NOMO-1 treated with DMSO at 0.1 percent for 48 hours (cell line): ENCODE data around the gene PRKAA1.

ENCODE experiments used
- DNase-seq: peaks from one replicate; lab custom pipeline; 2025; ENCODE audit not compliant: unreplicated experiment; lab: John Stamatoyannopoulos, UW

Gene PRKAA1

DNA sequence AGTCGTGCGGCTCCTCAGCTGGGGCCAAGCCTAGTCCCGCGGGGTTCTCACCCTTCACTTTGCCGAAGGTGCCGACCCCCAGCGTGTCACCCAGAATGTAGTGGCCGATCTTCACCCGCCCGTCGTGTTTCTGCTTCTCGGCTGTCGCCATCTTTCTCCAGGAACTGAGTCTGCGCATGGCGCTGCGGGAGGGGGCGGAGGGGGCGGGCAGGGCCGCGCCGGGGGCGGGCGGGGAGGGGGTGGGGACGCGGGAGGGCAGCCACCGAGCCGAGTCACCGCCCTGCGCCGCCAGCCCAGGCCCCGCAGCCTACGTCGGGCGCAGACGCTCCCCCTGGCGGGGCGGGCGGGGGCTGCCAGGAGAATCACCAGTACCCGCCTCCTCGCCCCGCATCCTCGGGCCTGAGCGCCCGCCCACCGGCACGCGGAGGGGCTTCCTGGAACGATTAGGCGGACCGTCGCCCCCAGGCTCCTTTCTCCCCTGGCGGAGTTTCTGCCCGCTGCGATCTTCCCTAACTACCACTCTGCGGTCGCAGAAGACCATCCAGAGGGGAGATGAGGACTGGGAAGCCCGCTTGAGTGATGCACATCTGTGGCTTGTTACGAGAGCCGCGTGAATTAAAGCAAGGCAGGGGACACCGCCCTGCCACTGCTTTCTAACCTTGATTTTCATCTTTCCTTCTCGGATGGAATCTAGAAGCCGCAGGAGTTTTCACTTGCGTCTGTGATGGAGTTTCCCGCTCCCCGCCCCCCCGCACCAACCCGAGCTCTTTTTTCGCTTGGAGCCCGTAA is at the start of gene PRKAA1:
TSS of gene PRKAA1 (minus strand) at position 363 of the 789 bp plus-strand sequence. CDS start at position 178, 185 bp downstream.
- peak; percentile 95 for DNase-seq

GRCh38 chr5:40847525-40847924 is 49.4 kb upstream of the PRKAA1 start:
- no peak for DNase-seq

- DNase-seq = no peak
Observed at GRCh38 chr5:40846371-40846770, 48.2 kb upstream of the PRKAA1 start.

DNA sequence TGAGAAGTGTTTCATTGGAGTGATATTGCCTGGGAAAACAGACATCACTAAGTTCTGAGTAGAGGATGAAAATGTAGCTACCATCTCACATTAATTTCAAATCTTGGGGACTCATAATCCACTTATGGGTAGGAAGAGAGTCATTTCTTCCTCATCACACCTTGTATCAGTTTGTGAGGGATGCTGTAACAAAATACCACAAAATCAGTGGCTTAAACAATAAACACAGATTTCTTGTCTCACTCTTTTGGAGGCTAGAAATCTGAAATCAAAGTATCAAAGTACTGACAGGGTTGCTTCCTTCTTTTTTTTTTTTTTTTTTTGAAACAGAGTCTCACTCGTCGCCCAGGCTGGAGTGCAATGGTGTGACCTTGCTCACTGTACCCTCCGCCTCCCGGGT is 46.4 kb upstream of the PRKAA1 start:
- no peak for DNase-seq

GRCh38 chr5:40842351-40842750 is 44.2 kb upstream of the PRKAA1 start:
- no peak for DNase-seq

GRCh38 chr5:40841068-40841805 is 43.1 kb upstream of the PRKAA1 start, which contains the start of gene CARD6:
TSS of gene CARD6 (plus strand) at chr5:40841367. CDS start at chr5:40841383, 16 bp downstream.
- DNase-seq = peak; percentile 87

- DNase-seq = no peak
Observed at GRCh38 chr5:40838086-40838485, 39.9 kb upstream of the PRKAA1 start.

- peak; percentile 100 for DNase-seq
Observed at GRCh38 chr5:40834849-40835787, 36.9 kb upstream of the PRKAA1 start, which contains the start of gene RPL37. TSS of gene RPL37 (minus strand) at chr5:40835222. CDS start at chr5:40835185, 37 bp downstream.

- DNase-seq = peak; percentile 59
Observed at GRCh38 chr5:40834391-40834848, 36.2 kb upstream of the PRKAA1 start.

DNA sequence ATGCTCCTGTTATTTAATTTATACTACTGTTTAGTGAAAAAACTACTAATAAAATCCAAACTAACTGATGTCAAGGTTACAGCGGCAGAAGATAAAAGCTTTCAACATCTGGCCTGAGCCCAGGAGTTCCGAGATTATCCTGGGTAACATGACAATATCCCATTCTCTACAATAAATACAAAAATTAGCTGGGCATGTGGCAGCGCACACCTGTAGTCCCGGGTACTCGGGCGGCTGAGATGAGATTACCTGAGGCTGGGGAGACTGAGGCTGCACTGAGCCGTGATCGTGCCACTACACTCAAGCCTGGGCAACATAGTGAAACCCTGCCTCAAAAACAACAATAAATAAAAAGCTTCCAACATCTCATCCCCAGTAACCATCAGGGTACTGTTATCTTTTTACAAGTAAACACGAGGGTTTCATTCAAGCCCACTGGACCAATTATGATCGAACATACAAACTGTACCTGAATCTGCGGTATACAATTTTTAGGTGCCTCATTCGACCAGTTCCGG is 35.6 kb upstream of the PRKAA1 start:
- no peak for DNase-seq

- no peak for DNase-seq
Observed at GRCh38 chr5:40832345-40832744, 34.2 kb upstream of the PRKAA1 start.

- no peak for DNase-seq
Observed at GRCh38 chr5:40831346-40832210, 33.4 kb upstream of the PRKAA1 start.

- DNase-seq = no peak
Observed at GRCh38 chr5:40829748-40830533, 31.8 kb upstream of the PRKAA1 start.

- DNase-seq = no peak
Observed at GRCh38 chr5:40828690-40829661, 30.8 kb upstream of the PRKAA1 start.

- no peak for DNase-seq
Observed at GRCh38 chr5:40828021-40828631, 30.0 kb upstream of the PRKAA1 start.

DNA sequence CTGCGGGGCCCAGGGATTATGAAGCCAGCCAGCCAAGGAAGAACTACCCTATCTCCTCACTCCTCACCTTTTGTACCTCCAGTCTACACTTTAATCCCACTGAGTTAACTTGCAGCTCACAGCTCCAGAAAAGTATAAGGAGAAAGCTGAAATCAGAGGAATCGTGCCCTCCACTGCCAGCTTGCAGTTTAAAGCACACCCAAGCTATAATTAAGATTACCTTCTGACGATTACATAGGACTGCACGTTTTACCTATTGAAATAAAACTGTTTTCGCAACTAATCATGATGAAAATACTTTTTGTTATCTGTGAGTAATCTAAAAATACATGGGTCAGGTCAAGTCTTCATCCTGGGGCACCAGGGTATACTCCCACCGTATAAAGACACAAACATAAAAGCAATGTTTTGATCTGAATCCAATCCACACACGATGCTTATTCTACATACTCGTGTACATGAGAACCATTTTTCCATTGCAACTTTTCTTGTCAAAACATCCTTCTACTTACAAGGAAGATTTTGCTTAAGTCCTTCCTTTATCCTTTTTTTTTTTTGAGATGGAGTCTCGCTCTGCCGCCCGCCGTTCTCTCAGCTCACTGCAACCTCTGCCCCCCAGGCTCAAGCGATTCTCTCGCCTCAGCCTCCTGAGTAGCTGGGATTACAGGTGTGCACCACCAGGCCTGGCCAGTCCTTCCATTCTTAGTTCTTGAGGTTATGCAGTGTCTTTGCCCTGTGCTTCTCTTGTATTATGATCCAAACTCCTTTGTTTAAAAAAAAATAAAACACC is 29.2 kb upstream of the PRKAA1 start:
- DNase-seq = no peak
